Measurements from ENCODE around the gene POMGNT1. TPM values are rescaled to one million over a fixed set of nuclear protein-coding genes. Genes with fewer than 3 reads are reported as not detected.

POMGNT1 gene
- total RNA-seq, 1 experiment from 2014 or later = 74.5 TPM

DNA sequence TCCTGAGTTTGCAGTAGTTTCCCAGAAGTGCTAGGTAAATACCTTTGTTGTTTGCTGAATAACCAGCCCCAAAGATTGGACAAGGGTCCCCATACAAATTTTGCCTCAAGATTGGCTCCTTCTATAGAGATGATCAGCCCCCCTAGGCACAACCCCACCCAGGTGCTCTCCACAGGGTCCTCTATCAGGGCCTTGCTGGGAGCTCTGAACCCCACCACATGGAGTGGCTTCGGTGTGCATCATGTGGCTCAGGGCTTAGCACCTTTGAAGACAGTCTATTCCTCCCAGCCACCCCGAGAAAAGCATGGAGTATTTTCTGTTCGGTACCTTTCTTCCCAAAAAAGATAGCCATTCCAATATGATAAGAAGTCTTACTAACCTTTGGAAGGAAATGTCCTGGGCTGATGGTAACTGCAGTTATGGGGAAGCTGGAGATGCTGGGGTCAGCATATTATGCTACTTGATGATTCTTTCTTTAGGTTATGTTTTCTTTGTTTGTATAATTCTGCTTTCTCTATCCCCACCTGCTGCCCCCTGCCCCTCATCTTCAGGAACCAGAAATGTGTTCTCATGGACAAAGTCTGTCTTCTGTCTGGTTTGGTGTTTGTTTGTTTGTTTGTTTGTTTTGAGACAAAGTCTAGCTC, 28.3 kb downstream of the POMGNT1 start:
- no TSS peak for BruUV-seq (replicated peaks)
- intact Hi-C loops (cut with micrococcal nuclease; ENCODE audit: unreplicated experiment) = no loop called here
- Mint-ChIP-seq H3K27ac (ENCODE audit: unreplicated experiment) (no peak overlapping the region), H3K27me3 (ENCODE audit: unreplicated experiment) (peaks cover 20% of the 10 kb centered on the region), H3K9me3 (ENCODE audit: low read depth, unreplicated experiment) (no peaks in the 10 kb centered on the region), H3K4me3 (ENCODE audit: low read depth, unreplicated experiment) (no peak overlapping the region), H3K36me3 (ENCODE audit: insufficient read depth, unreplicated experiment) (peaks cover 25% of the 10 kb centered on the region), H3K4me1 (ENCODE audit: low read depth, unreplicated experiment) (no peaks in the 10 kb centered on the region)
- TF ChIP-seq, protein P1, sequence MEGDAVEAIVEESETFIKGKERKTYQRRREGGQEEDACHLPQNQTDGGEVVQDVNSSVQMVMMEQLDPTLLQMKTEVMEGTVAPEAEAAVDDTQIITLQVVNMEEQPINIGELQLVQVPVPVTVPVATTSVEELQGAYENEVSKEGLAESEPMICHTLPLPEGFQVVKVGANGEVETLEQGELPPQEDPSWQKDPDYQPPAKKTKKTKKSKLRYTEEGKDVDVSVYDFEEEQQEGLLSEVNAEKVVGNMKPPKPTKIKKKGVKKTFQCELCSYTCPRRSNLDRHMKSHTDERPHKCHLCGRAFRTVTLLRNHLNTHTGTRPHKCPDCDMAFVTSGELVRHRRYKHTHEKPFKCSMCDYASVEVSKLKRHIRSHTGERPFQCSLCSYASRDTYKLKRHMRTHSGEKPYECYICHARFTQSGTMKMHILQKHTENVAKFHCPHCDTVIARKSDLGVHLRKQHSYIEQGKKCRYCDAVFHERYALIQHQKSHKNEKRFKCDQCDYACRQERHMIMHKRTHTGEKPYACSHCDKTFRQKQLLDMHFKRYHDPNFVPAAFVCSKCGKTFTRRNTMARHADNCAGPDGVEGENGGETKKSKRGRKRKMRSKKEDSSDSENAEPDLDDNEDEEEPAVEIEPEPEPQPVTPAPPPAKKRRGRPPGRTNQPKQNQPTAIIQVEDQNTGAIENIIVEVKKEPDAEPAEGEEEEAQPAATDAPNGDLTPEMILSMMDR (IDR thresholded peaks at IDR 0.05; ENCODE audit: unreplicated experiment) = no peak
- CTCF ChIA-PET = no interaction called here
- DNase-seq = no peak

DNA sequence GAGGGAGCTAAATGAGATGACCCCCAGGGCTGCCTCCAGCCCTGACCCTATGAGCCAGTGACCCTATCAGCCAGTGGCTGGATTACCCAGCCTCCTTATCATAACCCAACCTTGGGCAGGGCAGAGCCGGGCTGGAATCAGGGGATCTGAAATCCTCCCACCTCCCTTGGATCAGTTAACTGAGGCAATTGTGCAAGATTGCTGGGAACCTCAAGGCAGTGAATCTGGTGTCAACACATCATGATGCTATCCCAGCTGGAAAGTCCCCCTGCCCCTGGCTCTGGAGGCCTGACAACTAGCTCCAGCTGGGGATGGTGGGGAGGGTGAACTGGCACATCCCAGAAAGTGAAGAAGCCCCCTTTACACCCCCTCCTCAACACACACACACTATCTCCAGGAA, 29.8 kb downstream of the POMGNT1 start:
- no peak overlapping the region for H3K27ac Mint-ChIP-seq (ENCODE audit: unreplicated experiment)
- no peaks in the 10 kb centered on the region for H3K4me1 Mint-ChIP-seq (ENCODE audit: low read depth, unreplicated experiment)
- no peak overlapping the region for H3K4me3 Mint-ChIP-seq (ENCODE audit: low read depth, unreplicated experiment)
- H3K9me3 Mint-ChIP-seq (ENCODE audit: low read depth, unreplicated experiment) = no peaks in the 10 kb centered on the region
- peaks cover 24% of the 10 kb centered on the region for H3K27me3 Mint-ChIP-seq (ENCODE audit: unreplicated experiment)
- TF ChIP-seq, protein P1 (IDR thresholded peaks at IDR 0.05; ENCODE audit: unreplicated experiment) = no peak
- CTCF ChIA-PET = interaction anchor here (0.6 kb wide), 1 partner anchor 35 kb away, joined by 3 read pairs; no protein-coding TSS in a partner anchor
- peaks cover 25% of the 10 kb centered on the region for H3K36me3 Mint-ChIP-seq (ENCODE audit: insufficient read depth, unreplicated experiment)
- BruUV-seq (replicated peaks) = no TSS peak
- no peak for DNase-seq
- intact Hi-C loops (cut with micrococcal nuclease; ENCODE audit: unreplicated experiment) = no loop called here

DNA sequence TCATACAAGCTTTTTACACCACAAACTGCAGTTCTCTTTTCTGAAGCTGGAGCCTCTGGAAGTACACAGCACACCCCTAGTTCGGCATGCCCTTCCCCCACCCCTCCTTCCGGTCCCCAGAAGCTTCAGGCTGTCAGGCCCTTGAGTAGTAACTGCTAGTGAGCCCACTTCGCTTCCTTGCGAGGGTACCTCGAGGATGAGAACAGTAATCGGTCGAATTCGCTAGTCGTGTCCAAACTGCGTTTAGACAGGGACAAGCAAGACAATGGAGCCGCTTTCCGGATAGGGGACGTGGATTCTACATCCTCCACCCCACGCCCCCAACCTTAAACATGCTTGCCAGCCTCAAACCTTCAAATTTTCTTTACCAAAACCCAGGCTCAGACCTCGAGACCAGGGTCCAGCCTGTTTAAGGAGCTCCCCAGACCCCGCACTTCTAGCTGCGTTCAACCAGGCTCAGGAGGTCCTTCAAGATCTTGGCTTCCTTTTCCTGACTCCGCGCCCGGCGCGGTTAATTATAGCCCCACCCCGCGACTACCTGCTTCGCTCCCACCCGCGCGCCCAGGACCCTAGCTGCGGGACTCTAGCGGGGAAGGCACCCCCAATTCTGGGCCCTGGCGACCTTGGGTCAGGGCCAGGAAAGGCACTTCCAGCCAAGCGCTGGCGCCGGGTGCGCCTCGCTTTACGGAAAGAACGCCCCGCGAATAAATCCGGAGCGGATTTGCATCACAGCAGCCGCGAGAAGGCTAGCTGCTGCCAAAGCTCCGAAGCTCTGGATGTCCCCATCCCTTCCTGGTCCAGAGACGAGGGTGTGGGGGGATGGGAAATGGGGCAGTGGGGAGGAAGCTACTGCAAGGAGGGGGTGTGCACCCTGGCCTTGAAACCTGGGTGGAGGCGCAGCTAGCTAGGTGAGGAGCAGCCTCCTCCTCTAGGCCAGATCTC, 31.4 kb downstream of the POMGNT1 start:
- H3K9me3 Mint-ChIP-seq (ENCODE audit: low read depth, unreplicated experiment) = no peaks in the 10 kb centered on the region
- peaks cover 17% of the 10 kb centered on the region for H3K36me3 Mint-ChIP-seq (ENCODE audit: insufficient read depth, unreplicated experiment)
- TF ChIP-seq, protein P1 (IDR thresholded peaks at IDR 0.05; ENCODE audit: unreplicated experiment) = no peak
- no TSS peak for BruUV-seq (replicated peaks)
- intact Hi-C loops (cut with micrococcal nuclease; ENCODE audit: unreplicated experiment) = no loop called here
- DNase-seq = no peak
- no peak overlapping the region for H3K27ac Mint-ChIP-seq (ENCODE audit: unreplicated experiment)
- peaks cover 24% of the 10 kb centered on the region for H3K27me3 Mint-ChIP-seq (ENCODE audit: unreplicated experiment)
- no peaks in the 10 kb centered on the region for H3K4me1 Mint-ChIP-seq (ENCODE audit: low read depth, unreplicated experiment)
- peak overlapping the region; percentile 52 for H3K4me3 Mint-ChIP-seq (ENCODE audit: low read depth, unreplicated experiment)
- CTCF ChIA-PET = no interaction called here

DNA sequence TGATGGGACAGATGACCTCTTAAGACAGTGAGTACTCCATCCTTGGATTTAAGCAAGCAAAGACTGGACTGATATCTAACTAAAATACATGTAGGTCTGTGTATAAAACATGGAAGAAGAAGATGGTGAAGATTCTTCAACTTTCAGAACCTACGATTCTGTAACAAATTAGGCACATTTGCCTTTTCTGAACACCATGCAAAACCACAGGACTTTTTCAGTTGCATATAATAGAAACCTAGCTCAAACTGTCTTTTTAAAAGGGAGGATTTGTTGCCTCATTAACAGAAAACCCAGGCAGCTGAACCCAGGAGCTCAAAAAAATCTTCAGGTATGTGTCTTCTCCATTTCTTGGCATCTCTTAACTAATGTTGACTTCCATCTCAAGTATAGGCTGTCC, 38.0 kb downstream of the POMGNT1 start:
- no peak overlapping the region for H3K4me3 Mint-ChIP-seq (ENCODE audit: low read depth, unreplicated experiment)
- BruUV-seq (replicated peaks) = no TSS peak
- no peak for DNase-seq
- no peaks in the 10 kb centered on the region for H3K36me3 Mint-ChIP-seq (ENCODE audit: insufficient read depth, unreplicated experiment)
- no peak overlapping the region for H3K27ac Mint-ChIP-seq (ENCODE audit: unreplicated experiment)
- H3K4me1 Mint-ChIP-seq (ENCODE audit: low read depth, unreplicated experiment) = no peaks in the 10 kb centered on the region
- intact Hi-C loops (cut with micrococcal nuclease; ENCODE audit: unreplicated experiment) = no loop called here
- CTCF ChIA-PET = interaction anchor here (0.7 kb wide), 1 partner anchor 27 kb away, joined by 3 read pairs; no protein-coding TSS in a partner anchor
- H3K9me3 Mint-ChIP-seq (ENCODE audit: low read depth, unreplicated experiment) = no peaks in the 10 kb centered on the region
- peaks cover 7% of the 10 kb centered on the region for H3K27me3 Mint-ChIP-seq (ENCODE audit: unreplicated experiment)
- TF ChIP-seq, protein P1 (IDR thresholded peaks at IDR 0.05; ENCODE audit: unreplicated experiment) = no peak

All from Calu3 (cell line).